ENCODE results near the gene FBXW9.
"Not testable (repeated sequence)": the region's sequence is repeated elsewhere in the genome, so short reads cannot be mapped to it uniquely, and the experiment has no call there.

FBXW9 gene

DNA sequence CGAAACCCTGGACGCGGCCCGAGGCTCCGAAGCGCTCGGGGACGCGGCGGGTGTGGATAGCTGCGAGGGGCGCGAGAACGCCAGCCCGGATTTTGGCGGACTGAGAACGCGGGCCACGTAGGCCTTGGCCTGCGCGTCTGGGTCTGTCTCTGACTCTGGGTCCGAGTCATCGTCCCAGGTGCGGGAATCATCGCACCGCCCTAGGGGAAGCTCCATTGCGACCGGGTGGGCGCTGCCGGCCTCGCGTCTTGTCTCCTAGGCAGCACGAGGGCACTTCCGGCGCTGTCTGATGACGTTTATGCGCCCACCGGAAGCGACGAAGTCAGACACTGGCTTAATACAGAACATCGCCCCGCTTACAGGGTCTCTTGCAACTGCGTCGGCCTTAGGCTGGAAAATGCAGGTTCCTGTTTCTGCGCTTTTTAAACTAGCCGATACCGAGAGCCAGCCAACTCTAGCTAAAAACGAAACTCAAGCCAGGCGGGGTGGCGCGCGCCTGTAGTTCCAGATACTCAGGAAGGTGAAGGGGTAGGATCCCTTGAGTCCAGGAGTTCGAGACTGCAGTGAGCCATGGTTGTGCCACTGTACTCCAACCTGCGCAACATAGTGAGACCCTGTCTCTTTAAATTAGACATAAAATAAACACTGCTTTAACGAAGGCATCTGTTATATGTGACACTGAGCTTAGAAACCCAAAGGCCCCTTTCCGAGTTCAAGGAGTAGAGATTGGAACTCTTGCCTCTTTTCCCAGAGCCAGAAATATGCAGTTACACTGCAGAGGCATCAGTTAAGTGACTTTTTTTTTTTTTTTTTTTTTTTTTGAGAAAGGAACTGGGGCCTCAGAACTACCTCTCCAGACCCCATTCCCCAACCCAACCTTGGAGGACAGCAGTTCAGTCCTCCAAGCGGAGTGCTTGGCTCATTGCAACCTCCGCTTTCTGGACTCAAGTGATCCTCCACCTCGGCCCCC is at the start of gene FBXW9:
Gene FBXW9, minus strand, starts transcription at position 266 of the 970 bp plus-strand sequence. Its CDS starts 50 bp downstream, at position 216.
- peak; percentile 98 for DNase-seq (ENCODE audit: low spot score)

DNA sequence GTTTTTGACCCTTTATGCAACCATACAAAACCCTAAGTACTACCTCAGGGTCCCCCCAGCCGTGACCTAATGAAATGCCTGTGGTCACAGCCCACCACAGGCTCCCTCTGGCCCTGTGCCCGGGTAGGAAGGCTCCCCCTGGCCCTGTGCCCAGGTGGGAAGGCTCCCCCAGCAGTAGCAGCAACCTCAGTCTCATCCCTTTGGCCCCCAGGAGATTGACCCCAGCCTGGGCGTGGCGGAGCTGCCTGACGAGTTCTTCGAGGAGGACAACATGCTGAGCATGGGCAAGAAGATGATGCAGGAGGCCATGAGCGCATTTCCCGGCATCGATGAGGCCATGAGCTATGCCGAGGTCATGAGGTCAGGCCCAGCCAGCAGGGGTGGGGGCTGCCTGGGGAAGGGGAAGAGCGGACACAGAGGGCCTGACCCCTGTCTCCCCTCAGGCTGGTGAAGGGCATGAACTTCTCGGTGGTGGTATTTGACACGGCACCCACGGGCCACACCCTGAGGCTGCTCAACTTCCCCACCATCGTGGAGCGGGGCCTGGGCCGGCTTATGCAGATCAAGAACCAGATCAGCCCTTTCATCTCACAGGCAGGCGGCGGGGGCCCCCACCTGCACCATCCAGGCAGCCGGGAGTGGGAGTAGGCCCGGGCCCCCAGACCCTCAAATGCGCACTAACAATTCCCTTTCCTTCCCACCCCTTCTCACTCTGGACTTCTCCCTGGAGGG is 48.9 kb upstream of the FBXW9 start:
- no peak for DNase-seq (ENCODE audit: low spot score)

DNA sequence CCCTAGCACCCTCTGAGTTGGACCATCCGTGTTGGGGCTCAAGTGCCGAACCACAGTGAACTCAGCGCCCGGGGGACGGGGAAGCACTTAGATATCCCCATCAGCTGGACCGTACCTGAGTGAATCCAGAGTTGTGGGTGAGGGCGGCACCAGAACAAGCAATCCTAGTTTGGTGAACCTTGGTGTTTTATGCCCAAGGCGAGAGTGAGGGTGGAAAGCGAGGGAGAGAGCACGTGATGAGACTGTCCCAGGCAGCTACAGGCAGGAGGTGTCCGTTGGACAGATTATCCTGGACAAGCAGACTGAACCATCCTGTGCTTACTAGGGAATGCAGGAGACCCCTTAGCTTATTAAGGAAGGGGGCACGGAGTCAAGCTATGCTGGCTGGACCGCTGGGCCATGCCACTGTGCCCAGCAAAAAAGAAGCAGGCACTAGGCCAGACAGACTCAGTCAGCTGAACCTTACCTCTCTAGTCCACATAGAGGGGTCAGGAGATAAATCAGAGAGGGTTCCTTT is 41.5 kb upstream of the FBXW9 start:
- no peak for DNase-seq (ENCODE audit: low spot score)

DNA sequence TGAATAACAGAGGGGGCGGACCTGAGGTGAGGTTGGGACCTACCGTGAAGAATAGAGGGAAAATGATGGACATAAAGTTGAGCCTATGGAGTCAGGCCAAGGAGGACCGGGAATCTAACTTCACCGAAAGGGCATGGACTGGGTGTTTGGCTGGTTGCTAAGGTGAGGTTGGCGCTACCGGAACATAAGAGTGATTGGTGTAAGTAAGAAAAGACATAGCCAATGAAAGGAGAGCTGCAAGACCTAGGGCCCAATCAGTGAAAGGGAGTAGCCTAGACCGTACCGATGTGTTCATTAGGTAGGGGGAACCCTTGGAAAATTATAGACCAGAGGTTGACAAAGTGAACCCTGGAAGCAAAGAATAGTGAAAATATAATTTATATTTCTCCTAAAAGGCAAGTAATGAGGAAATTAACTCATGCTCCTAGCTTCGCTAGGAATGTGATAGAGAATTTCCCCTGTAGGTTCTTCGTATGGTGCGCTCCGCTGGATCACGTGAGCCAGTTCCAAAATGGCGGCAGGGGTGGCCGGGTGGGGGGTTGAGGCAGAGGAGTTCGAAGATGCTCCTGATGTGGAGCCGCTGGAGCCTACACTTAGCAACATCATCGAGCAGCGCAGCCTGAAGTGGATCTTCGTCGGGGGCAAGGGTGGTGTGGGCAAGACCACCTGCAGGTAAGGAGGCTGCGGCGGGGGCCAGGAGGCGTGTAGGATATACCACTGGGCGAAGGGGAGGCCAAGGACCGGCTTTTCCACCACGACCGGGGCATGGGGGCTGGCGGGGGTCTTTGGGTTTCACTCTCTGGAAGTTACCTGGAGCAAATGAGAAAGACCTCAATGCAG is 40.8 kb upstream of the FBXW9 start, which contains the start of gene GET3:
Gene GET3, plus strand, starts transcription at position 503 of the 840 bp plus-strand sequence. Its CDS starts 9 bp downstream, at position 512.
- peak; percentile 94 for DNase-seq (ENCODE audit: low spot score)

DNA sequence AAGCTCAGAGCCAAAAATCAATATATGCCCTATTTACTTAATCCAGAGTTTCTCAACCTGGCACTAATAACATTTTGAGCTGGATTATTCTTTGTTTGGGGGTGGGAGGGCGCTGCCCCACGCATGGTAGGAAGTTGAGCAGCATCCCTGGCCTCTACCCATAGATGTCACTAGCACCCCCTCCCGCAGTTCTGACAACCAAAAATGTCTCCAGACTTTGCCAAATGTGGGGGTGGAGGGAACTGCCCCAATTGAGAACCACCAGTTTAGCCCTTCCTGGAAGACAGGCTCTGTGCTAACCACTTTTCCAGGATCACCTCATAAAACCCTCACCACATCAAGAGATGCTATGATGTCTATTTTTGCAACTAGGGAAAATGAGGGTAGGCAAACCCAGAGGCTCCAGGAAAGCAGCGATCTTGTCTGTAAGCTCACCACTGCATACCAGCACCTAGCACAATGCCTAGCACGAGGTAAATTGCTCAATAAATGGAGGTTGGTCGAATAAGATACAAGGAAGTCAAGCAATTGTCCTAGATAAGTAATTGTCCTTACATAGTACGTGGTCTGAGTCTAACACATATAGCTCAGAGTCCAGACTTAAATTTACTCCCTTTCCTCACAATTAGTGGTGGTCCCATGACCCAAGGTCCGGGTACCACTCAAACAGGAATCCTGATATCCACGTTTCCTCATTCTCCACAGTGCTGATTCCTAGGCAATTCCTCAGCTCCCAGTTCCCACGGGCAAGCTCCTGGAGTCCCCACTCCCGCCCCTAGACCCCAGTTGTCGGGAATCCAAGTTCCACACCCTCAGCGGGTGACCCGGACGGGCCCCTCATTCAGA is 37.2 kb upstream of the FBXW9 start:
- no peak for DNase-seq (ENCODE audit: low spot score)

DNA sequence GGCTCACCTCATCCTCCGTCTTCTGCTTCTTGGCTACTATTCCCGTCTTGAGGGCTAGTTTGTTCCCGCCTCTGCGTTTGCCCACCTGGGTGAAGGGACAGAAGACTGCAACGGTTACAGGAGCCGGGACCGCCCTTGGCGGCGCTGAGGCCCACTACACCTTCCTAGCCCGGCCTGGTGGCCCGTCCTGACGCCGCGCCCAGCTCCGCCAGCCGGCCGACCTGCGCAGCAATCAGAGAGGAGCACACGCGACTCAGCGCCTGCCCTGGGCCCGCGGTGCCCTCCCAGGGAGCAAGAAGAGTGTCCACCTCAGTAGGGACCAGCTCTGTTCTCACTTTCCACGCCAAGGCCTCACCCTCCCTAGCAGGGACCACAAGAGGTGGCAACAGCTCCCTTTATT is 34.9 kb upstream of the FBXW9 start:
- DNase-seq (ENCODE audit: low spot score), result no peak

DNA sequence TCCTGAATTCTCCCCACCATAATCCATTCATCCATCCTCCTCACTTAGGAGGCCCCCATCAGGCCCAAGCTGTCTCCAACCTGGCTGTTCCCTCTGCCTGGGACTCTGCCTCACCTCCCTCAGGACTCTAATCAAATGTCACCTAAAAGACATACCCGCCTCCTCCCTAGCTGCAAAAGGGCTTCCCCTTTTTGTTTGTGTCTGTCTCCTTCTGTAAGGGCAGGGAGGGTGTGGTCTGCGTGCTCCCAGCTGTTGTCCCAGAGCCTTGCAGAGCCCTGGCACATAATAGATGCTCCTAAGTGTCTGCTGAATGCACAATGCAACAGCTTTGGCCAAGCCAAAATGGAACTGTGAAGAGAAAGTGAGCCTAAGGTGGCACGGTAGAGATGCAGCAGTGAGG is 33.6 kb upstream of the FBXW9 start:
- no peak for DNase-seq (ENCODE audit: low spot score)

DNA sequence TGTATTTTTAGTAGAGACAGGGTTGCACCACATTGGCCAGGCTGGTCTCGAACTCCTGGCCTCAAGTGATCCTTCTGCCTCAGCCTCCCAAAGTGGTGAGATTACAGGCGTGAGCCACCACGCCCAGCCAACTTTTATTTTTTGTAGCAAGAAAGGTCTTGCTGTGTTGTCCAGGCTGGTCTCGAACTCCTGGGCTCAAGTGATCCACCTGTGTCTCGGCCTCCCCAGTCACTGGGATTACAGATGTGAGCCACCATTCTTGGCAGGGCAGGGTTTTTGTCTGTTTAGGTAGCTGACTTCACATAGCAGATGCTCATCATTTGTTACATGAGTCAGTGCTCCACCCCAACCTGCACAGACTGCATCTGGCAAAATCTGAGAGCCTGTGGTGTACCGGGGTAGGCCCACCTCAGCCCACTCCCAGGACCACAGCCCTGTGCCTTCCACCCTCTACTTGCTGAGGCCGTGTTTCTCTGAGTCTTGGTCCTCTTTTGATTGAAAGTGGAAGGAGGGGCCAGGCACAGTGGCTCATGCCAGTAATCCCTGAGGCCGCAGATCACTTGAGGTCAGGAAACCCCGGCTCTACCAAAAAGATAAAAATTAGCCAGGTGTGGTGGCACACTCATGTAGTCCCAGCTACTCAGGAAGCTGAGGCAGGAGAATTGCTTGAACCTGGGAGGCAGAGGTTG is 31.5 kb upstream of the FBXW9 start:
- DNase-seq (ENCODE audit: low spot score), result no peak

DNA sequence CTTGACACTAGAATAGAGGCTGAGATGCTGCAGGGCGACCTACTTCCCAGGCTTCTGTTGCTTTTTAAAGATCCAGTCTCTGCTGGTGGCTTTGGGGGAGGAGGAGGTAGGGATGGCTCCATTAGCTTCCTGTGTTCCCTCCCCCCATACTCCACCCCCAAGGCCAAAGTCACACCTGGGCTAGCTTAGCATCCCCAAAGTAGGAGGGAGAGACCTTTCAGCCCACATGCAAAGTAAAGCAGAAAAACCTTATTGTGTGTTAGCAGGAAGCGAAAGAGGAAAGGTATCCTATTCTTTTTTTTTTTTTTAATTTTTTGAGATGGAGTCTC is 30.5 kb upstream of the FBXW9 start:
- no peak for DNase-seq (ENCODE audit: low spot score)

DNA sequence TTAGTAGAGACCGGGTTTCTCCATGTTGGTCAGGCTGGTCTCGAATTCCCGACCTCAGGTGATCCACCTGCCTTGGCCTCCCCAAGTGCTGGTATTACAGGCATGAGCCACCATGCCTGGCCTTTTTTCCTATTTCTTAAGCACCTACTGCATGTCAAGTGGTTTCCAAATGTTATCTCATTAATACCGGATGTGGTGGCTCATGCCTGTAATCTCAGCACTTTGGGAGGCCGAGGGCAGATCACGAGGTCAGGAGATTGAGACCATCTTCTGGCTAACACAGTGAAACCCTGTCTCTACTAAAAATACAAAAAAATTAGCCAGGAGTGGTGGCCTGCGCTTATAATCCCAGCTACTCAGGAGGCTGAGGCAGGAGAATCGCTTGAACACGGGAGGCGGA is 29.2 kb upstream of the FBXW9 start:
- not testable (repeated sequence) for DNase-seq (ENCODE audit: low spot score)

DNA sequence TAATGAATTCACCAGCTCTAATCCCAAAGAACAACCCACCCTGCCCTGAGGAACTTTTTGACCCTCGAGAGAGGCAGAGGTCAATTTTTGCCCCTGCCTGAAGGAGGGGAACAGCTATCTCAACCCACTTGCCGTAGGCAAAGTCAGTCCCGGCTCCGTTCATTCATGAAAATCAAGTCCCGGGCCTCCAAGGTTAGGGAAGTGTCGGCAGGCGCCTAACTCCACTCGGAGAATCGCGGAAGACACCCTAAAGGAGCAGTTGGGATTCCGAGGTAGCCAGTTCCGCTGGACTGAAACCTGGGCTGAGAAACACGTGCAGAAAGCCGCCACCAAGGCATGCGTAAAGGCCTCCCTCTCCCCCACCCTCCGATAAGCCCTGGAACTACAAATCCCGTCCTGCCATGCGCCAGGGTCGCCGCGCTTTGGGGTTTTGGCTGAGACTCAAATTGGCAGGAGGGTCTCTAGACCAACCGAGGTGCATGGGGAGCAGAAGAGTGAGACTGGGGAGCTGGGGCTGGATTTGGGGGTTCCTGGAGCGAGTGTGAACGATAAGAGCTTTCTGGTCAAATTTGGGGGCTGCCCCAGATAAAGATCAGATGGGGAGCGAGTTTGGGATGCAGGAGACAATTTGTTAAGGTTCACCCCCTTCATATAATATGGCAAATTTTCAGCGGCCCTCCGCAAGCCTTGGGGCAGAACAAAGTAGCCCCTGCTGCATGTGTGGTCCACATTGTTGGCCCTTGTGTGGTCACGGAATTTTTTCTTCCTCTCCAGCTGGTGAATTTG is 27.4 kb upstream of the FBXW9 start, which contains the start of gene TNPO2:
Gene TNPO2, minus strand, starts transcription at position 292 of the 786 bp plus-strand sequence. CDS start 2,955 bp downstream, outside the sequence.
- peak; percentile 88 for DNase-seq (ENCODE audit: low spot score)

DNA sequence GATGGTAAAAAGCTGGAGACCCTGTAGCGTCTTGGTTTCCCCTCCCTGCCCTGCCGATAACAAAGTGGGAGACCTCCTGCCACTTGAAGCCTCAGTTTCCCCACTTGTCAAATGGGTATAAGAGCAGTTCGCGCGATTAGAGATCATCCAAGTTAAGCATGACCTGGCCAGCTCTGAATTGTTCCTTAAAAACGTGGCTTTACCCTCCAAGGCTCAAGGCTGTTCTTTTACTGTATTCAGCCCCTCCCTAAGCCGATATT is 26.9 kb upstream of the FBXW9 start:
- no peak for DNase-seq (ENCODE audit: low spot score)

DNA sequence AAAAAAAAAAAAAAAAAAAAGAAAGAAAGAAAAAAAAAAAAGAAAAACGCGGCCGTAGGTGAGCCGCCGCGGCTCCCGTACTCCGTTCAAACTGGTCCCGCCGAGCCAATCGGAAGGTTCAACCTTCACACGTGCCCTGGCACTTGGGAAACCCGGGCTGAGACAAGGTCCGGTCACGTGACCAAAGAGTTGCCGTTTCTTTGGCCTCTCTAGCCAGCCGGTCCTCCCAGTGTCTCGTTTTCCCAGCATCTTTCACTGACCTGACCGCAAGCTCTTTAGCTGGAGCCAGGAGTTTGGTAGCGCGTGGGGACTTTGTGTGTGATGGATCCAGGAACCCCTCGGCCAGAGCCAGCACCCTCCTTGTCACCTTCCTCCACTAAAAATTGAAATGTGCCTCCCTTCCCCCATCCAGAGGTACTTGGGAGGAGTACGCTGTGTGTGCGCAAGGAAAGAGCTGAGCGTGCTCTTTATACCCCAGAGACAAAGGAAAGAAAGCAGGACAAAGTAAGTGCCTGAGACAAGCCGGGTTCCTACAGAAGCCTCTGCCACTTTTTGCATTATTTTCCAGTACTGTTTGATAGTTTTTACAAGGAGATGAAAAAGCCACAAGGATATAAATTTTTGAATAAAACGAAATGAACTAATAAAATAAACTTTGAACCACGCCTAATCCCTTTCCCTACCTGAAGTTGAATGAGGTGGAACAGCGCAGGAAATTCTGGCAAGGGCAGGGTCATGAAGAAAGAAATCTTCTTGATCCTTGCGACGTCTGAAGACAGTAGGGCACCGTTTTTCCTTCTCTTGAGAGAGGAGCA is 26.3 kb upstream of the FBXW9 start:
- peak; percentile 96 for DNase-seq (ENCODE audit: low spot score)

DNA sequence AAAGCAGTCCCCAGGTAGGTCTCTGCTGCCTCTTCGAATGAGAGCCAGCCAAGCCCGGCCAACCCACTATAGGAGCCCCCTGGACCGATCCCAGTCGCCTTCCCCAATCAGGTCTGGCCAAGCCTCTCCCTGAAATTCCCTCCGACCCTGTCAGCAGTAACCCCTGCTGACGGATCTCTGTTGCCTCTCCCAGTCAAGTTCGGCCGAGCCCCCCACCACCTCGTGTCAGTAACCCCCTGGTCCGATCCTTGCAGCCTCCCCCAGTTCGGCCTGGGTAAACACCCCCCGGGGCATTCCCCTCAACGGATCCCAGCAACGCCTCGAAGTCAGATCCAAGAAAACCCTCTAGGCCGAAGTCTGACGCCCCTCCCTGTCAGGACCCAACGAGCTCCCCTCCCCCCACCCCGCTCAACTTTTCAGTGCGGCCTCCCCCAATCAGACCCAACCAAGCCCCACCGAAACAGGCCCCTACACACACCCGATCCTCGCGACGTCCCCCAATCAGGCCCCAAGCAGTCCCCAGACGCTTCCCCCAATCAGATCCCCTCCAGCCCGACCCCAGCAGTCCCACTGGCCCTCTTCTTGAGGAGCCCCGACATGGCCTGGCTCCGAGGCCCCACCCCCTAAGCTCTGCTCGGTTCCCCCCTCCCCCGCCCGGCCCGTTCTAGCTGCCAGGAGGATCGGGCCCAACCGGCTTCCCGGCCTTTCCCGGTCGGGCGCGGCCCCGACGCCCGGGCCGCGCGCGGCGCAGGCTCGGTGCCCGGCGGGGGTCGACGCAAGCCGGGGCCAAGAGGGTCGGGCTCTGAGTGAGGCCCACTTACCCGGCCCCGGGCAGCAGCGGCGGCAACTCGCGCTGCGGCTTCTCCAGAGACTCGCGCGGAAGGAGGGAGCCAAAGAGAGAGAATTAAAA is 25.5 kb upstream of the FBXW9 start:
- peak; percentile 88 for DNase-seq (ENCODE audit: low spot score)

DNA sequence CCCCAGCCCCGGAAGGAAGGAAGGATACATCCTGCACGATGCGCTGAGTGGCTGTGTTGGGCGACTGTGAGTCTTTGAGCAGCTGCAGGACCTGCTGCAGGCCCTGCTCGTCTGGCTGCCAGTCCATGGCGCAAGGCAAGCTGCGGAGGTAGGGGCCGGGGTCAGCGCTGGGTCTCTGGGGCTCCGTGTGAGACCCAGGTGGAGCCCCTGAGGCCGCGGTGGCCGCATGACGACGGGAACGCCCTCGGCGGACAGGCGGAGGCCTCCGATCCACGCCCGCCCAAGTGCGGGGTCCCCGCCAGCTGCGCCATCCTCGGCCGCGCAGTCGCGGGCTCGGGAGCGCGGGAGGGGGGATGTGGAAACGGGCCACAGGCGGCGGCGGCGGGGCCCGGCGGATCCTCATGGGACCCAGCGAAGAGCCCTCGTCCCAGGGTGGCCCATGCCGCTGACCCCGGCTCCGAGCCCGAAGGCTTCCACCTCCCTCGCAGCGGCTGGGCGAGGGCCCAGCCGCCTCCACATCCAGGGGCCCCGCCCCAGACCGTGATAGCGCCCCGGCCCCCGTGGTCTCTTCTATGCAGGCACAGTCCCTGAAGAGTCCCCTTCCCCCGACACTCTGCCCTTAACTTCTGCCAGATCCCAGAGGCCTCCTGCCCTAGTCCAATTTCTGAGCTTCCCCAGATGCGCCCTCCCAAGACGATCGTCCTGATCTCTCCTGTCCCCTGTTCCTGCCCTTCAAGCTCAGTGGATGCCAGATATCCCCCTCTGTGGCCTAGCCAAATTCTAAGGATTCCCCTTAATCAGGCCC is 24.6 kb upstream of the FBXW9 start:
- DNase-seq (ENCODE audit: low spot score), result peak; percentile 64

DNA sequence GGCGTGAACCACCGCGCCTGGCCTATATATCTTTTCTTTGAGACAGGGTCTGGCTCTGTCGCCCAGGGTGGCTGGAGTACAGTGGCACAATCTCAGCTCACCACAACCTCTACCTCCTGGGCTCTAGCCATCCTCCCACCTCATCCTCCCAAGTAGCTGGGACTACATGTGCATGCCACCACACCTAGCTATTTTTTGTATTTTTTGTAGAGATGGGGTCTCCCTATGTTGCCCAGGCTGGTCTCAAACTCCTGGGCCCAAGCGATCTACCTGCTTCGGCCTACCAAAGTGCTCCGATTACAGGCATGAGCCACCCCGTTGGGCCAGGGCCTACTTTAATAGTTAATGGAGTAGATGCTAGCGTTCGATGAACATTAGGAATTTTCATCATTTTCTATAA is 23.9 kb upstream of the FBXW9 start:
- no peak for DNase-seq (ENCODE audit: low spot score)

DNA sequence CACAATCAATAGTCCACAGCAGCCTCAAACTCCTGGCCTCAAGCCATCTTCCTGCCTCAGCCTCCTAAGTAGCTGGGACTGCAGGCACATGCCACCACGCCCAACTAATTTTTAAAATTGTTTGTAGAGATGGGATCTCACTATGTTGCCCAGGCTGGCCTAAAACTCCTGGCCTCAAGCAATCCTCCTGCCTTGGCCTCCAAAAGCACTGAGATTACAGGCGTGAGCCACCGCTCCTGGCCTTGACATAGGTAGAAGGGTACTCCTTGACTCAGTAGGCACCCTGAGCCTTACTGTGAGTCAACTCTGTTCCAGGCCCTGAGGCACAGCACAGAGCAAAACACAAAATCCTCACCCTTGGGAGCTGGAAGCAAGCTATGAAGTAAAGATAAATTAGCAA is 19.5 kb upstream of the FBXW9 start:
- no peak for DNase-seq (ENCODE audit: low spot score)

Data from ecto neural progenitor cell (in vitro differentiated cells).